Measurements from ENCODE around the gene CRABP1. TPM values are rescaled to one million over a fixed set of nuclear protein-coding genes. Genes with fewer than 3 reads are reported as not detected.

Gene CRABP1
- total RNA-seq, 4 donors from 2014 or later, result not detected

DNA sequence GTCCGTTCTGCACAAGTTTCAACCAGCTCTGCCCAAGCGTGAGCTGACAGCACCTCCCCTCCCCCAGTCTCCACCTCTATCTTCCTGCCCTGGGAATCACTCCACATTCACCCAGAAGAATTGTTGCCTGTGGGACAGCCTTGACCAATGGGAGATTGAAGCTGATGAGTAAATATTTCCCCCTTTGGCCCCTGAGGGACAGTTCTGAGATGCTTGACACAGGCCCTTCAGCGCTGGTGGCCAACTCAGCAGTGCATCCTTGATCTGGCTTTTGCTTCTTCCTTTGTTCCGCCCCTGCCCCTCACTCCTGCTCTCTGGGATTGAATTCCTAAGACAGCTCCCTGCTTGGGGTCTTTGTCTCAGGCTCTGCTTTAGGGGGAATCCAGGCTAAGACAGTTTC is 27.6 kb upstream of the CRABP1 start:
- TF ChIP-seq CTCF (IDR thresholded peaks at IDR 0.05; ENCODE audit: low read depth), result no peak

GRCh38 chr15:78312957-78313356 is 27.2 kb upstream of the CRABP1 start:
- no peak for TF ChIP-seq CTCF (IDR thresholded peaks at IDR 0.05; ENCODE audit: low read depth)

DNA sequence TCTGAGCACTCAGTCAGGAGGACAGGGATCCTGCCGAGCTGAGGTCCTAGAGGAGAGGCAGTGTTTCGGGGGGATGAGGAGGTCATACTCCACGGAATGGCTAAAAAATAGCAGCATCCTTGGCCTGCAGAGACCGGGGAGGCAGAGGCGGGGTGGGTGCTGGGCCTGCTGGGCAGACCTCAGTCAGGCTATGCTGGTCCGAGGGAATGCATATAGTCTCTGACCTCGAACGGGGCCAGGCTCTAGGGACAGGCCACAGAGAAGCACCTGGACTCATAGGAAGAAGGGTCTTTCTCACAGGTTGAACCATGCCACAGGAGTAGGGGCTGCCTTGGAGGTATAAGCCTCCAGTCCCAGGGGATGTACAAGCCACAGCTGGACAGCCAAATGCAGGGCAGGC is 26.8 kb upstream of the CRABP1 start:
- no peak for TF ChIP-seq CTCF (IDR thresholded peaks at IDR 0.05; ENCODE audit: low read depth)

DNA sequence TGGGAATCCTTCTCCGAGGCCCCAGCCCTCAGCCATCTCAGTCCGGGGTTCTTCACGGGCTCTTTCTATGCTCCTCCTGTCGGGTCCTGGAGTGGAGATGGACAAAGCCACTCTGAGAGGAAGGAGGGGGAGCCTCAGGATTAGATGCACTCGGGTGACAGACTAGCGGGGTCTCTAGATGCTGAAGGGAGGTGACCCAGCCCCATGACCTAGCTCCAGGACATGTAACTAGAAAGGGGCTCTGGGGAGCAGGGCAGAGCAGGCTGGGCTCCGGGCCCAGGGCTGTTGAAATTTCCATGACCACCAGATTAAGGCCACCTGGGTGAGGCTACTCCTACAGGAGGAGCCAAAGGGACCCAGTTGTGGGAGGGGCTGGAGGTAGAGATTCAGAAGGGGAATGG is 26.0 kb upstream of the CRABP1 start:
- no peak for TF ChIP-seq CTCF (IDR thresholded peaks at IDR 0.05; ENCODE audit: low read depth)

DNA sequence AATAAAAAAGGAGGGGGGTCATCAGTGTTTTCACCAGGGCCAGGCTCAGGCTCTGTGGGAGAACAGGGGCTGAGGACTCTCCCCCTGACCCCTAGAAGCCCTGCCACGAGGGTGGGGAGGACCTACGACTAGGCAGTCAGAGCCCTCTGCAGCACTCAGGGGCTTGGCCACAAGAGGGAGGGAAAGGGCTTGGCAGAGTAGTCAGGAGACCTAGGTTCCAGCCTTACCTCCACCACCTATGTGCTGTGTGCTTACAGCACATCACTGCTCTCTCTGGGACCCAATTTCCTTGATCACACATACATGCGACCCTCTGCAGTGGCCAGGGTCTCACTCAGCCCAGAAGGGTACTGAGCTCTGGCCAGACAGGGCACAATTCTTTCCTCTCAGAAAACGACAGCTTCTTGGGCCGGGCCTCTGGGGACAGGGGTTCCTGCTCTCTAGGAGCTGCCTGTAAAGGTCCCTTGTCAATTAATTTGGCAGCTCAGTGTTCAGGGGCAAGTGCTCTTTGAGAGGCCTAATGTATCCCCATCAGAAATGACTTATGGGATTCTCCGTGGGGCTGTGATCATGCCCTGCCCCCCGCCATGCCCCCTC is 24.4 kb upstream of the CRABP1 start:
- TF ChIP-seq CTCF (IDR thresholded peaks at IDR 0.05; ENCODE audit: low read depth), result no peak

DNA sequence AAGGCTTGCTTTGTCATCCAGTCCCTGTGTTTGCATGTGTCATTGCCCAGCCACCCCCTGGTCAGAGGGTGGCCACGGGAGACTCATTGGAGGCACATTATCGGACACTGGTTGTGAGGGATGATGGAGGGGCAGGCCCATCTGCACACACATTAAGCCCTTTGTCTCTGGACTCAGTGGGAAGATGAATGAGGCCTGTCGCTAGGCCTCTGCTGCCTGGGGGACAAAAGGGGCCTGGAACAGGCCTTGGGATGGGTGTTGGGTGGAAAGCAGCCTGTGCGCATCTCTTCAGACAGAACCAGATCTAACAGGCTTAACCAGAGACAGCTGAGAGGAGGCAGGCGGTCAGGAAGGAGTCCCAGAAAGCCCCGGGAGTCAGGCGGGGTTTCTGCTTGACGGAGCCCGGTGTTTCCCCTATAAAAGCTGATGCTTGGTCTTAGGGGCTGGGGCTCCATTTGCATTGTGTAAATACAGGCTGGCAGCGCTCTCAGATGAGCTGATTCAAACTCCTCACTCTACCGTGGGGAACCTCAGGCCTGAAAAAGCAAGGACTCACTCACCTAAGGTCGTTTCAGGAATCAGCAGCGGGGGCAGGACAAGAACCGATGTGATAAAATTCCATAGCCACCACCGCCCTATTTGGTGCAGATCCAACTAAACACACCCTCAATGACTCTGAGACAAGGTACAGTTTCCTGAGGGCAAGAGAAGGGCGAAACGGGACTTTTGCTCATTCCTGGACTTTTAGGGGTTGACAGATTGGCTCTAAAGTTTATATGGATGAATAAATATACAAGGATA is 23.7 kb upstream of the CRABP1 start:
- no peak for TF ChIP-seq CTCF (IDR thresholded peaks at IDR 0.05; ENCODE audit: low read depth)

DNA sequence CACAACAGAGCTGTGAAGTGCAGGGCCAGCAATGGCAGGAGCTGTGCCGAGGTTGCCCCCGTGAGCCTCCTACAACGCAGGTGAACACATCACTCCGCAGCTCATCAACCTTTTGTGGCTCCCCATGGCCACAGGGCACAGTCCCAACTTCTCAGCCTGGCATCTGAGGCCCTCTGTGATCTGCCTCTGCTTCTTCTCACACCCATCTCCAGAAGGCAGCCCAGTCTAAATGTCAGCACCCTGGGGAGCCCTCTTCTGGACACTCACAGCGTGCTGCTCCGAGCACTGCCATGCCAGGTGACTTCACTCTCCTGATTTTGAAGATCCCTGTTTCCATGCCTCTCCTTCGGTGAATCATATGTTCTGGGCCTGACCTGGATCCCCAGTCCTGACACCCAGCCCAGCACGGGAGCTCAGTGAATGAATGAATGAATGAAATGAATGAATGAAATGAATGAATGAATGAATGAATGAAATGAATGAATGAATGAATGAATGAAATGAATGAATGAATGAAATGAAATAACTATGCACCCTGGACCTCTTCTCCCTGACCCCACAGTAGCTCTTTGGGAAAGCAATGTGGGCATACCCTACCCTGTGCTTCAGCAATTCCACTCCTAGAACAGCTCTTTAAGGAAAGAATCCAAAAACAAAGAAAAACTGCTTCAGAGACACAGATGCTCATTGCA is 22.9 kb upstream of the CRABP1 start:
- TF ChIP-seq CTCF (IDR thresholded peaks at IDR 0.05; ENCODE audit: low read depth), result no peak

Measured in subcutaneous adipose tissue (tissue), 4 donors.